HPDE6-E6E7 (cell line): ENCODE measurements around the gene IRF2.
A peak's percentile ranks its signal among the peaks of the same experiment; 100 is the strongest.
"Not testable (repeated sequence)": the region's sequence is repeated elsewhere in the genome, so short reads cannot be mapped to it uniquely, and the experiment has no call there.

Experiments
- DNase-seq: peaks from one replicate; pipeline ENCODE4 v3.0.0; 2011; ENCODE audit warnings: missing footprints; ENCODE audit errors: extremely low spot score

IRF2 gene

GRCh38 chr4:184389978-184390900 lies 84.1 kb downstream of the IRF2 start:
- DNase-seq: no peak

- DNase-seq: no peak
Observed at GRCh38 chr4:184388106-184388505, 86.2 kb downstream of the IRF2 start.

DNA sequence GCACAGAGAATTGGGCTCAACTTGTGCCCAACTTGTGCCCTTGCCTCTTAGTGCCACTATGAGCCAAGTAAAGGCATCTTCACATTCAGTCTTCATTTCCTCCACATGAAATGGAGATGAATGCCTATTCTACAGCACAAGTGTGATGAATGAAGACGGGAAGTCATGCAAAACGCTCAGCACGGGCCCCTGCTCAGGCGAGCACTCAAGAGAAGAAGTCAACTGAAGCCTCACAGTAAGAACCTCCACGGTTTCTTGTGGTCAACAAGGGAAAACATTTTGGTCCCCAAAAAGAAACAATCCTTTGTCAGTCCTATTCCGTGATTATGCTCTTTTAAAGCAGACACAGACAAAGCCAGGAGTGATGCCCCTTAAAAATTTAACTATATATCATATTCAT lies 87.0 kb downstream of the IRF2 start:
- no peak for DNase-seq

DNA sequence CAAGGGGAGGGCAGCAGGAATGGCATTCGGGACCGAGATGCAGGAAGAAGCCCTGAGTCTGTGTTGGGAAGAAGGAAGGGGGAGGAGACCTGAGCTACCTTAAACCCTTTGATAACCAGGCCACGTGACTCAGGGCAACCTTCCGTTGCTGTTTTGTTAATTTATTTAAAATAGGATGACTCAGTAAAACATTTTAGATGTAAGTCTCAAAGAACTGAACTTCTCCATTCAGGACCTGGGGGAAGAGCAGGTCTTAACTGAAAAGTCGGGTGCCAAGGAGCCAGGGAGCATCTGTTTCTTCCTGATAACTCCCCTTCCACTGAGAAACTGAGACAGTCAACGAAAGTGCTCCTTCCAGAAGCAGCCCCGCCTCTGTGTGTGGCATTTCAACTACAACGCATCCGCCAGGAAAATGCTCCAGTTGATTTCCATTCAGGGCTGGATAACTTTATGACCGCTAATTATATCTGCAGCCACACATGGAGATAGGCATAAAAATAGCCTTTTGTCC lies 88.0 kb downstream of the IRF2 start:
- no peak for DNase-seq

GRCh38 chr4:184385705-184386141 lies 88.6 kb downstream of the IRF2 start:
- DNase-seq: no peak

- no peak for DNase-seq
Observed at GRCh38 chr4:184384810-184385557, 89.4 kb downstream of the IRF2 start.

DNA sequence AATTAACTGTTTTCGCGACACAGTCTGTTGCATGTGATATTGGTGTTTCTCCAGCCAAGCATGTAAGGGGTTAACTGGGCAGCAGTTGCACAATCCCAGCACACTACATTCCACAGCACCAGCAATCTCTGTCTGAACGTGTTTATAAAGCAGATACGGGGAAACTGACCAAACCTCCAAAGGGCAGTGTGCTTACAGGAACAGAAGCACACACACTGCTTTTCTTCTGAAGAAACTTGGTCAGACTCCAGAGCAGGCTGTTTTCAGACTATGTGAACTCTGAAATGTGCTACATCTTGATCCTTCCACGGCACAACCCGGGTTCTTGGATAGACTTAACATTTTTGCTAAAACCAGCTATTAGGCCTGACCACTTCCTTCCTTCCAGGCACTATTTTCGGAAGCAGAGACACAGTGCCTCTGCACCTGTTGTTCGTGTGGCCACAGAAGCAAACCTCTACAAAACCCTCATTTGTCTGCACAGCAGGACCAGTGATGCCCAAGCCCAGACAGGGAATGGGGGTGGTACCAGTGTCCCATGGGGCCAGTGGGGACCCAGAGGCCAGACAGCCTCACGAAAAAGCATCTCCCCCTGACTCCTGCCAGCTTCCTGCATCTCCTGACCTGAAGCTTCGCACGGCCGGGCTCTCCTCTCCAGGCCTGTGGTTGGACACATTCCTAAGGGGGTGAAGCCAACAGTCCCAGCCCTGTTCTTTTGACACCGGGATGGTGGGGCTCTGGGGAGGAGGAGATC lies 90.1 kb downstream of the IRF2 start:
- peak; percentile 70 for DNase-seq

- peak; percentile 85 for DNase-seq
Observed at GRCh38 chr4:184383497-184384055, 90.8 kb downstream of the IRF2 start.

GRCh38 chr4:184382189-184382846 lies 92.0 kb downstream of the IRF2 start:
- DNase-seq: no peak

DNA sequence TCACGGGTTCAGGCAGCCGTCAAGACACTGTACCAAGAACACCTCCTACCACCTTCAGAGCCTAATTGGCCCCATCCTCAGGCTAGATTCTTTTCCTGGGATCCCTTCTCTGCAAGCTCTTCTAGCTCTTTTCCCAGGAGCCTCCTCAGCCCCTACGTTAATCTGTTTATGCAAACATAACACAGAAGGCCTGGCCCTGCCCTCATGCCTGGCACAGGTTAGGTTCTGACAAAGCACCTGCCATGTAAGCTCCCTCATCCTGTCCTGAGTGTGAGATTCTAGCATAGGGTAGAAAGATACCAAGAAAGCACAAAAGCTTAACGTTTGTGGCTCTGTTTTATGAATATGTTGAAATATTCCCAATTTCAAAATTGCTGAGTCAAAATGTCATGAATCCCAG lies 93.6 kb downstream of the IRF2 start:
- DNase-seq: no peak

- not testable (repeated sequence) for DNase-seq
Observed at GRCh38 chr4:184380214-184380613, 94.1 kb downstream of the IRF2 start.

DNA sequence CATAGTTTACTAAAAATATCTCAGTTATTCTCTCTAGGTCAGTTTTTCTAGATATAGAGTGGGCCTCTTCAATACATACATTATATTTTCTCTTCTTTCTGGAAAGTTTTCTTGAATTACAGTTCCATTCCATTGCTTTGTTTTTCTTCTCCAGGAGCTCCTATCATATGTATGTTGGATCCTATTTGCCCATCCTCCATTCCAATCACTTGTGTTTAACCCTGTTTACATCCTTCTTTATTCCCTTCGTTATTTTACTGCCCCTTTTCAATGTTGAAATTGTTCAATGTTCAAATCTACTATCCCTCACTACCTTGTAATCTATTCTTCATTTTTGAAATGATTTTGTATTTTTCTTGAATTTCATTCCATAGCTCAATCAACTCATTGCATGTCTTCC lies 97.4 kb downstream of the IRF2 start:
- DNase-seq: no peak

- no peak for DNase-seq
Observed at GRCh38 chr4:184376126-184376838, 98.1 kb downstream of the IRF2 start.

- not testable (repeated sequence) for DNase-seq
Observed at GRCh38 chr4:184375623-184376022, 98.7 kb downstream of the IRF2 start.

- DNase-seq: peak; percentile 33
Observed at GRCh38 chr4:184375027-184375426, 99.3 kb downstream of the IRF2 start.

DNA sequence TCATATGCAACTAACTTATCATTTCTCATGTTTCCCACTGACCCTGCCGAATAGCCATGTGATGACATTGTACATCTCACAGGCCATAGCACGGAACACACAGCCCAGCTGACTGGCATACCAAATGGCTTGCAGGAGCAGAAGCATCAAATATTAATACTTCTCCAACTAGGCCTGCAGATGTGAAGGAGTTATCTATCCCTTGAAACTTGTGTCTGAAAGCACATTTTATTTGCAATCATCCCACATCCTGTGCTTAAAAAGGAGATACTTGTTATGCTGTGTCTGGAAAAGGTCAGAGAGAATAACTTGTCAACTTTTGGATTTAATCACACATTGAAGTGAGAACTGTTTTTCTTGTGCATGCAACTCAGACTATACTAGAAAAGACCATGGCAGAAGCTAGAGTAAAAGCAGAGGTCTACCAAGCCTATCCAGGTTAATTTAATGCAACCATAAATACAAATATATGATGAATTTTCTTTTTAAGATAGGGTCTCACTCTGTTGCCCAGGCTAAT lies 100.4 kb downstream of the IRF2 start:
- no peak for DNase-seq

GRCh38 chr4:184371390-184371787 lies 103.0 kb downstream of the IRF2 start:
- DNase-seq: no peak

DNA sequence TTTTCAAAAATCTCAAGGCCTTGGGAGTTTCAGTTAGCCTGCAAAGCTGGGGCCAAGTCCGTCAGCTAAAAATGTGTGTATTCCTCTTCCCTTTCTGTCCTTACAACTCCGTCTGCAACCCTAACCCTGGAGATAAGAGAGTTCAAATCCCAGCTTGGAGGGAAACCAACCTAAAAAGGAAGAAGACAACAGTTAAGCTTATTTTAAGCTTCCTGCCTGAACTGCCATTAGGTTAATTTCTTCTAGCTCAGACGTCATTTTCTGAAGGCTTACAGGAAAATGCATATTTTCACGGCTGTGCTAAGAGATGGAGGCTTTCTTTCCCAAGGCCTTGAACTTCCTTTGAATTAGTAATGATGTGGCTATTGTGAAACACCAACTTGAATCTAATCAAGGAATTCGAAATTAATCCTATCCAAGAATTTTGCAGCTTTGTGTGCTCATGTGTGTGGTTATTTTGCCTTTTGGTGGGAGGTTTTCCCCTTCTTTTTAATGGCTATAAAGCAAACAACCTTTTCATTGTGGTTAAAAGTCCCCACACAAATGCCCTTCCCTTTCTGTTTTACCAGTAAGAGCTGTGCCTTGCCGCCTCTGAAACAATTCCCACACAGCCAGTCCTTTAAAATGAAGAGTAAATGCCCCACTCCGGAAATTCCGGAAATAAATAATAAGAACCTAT lies 103.5 kb downstream of the IRF2 start:
- no peak for DNase-seq

DNA sequence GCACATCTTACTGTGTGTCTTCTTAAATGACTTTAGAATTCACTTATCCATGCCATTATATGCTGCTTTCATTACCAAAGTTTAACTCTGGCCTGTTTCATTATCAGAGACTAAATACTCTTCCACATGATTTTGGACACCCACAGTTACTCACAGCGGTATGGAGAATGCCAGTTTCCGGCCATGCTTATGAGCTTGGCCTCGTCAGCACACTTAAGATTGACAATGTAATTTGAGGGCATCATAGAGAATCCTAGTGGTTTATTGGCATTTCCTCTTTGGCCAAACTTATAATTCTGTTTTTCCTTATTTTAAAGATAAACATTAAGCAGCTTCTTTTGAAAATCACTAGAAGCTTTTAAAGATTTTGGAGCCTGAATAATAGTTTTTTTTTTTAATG lies 104.5 kb downstream of the IRF2 start:
- no peak for DNase-seq

GRCh38 chr4:184368731-184369130 lies 105.6 kb downstream of the IRF2 start:
- no peak for DNase-seq
